ENCODE measurements around the gene AKR1C4.
"Not testable (repeated sequence)": the region's sequence is repeated elsewhere in the genome, so short reads cannot be mapped to it uniquely, and the experiment has no call there.

Gene AKR1C4

GRCh38 chr10:5196702-5197113 is at the start of gene AKR1C4:
Gene AKR1C4 (plus strand): TSS chr10:5196837. CDS start chr10:5196868, 31 bp downstream.
- intact Hi-C loops (cut with DNase I): no loop called here
- DNase-seq: no peak

GRCh38 chr10:5146920-5147254 is 49.8 kb upstream of the AKR1C4 start:
- intact Hi-C loops (cut with DNase I): no loop called here
- no peak for DNase-seq

- DNase-seq: no peak
- intact Hi-C loops (cut with DNase I): no loop called here
Observed at GRCh38 chr10:5147255-5147980, 49.2 kb upstream of the AKR1C4 start.

- no peak for DNase-seq
- intact Hi-C loops (cut with DNase I): no loop called here
Observed at GRCh38 chr10:5147981-5148677, 48.5 kb upstream of the AKR1C4 start.

- intact Hi-C loops (cut with DNase I): no loop called here
- no peak for DNase-seq
Observed at GRCh38 chr10:5148678-5149032, 48.0 kb upstream of the AKR1C4 start.

- intact Hi-C loops (cut with DNase I): no loop called here
- DNase-seq: no peak
Observed at GRCh38 chr10:5151076-5151475, 45.6 kb upstream of the AKR1C4 start.

GRCh38 chr10:5155951-5156350 is 40.7 kb upstream of the AKR1C4 start:
- intact Hi-C loops (cut with DNase I): no loop called here
- DNase-seq: no peak

GRCh38 chr10:5157501-5157900 is 39.1 kb upstream of the AKR1C4 start:
- intact Hi-C loops (cut with DNase I): no loop called here
- DNase-seq: no peak

- intact Hi-C loops (cut with DNase I): no loop called here
- DNase-seq: no peak
Observed at GRCh38 chr10:5159126-5159525, 37.5 kb upstream of the AKR1C4 start.

- intact Hi-C loops (cut with DNase I): no loop called here
- no peak for DNase-seq
Observed at GRCh38 chr10:5163487-5163886, 33.1 kb upstream of the AKR1C4 start.

- intact Hi-C loops (cut with DNase I): no loop called here
- no peak for DNase-seq
Observed at GRCh38 chr10:5165738-5166137, 30.9 kb upstream of the AKR1C4 start.

- DNase-seq: no peak
- intact Hi-C loops (cut with DNase I): no loop called here
Observed at GRCh38 chr10:5168897-5169420, 27.7 kb upstream of the AKR1C4 start.

- intact Hi-C loops (cut with DNase I); DNase-seq: not testable (repeated sequence)
Observed at GRCh38 chr10:5175581-5175980, 21.1 kb upstream of the AKR1C4 start.

GRCh38 chr10:5180503-5180902 is 16.1 kb upstream of the AKR1C4 start:
- intact Hi-C loops (cut with DNase I); DNase-seq: not testable (repeated sequence)

GRCh38 chr10:5183923-5184322 is 12.7 kb upstream of the AKR1C4 start:
- DNase-seq: no peak
- intact Hi-C loops (cut with DNase I): no loop called here

GRCh38 chr10:5184987-5185775 is 11.5 kb upstream of the AKR1C4 start, which contains the start of gene AKR1C8:
Gene AKR1C8 (minus strand): TSS chr10:5185150. CDS start chr10:5185104, 46 bp downstream.
- intact Hi-C loops (cut with DNase I): no loop called here
- DNase-seq: no peak

GRCh38 chr10:5187867-5188266 is 8.8 kb upstream of the AKR1C4 start:
- intact Hi-C loops (cut with DNase I): no loop called here
- DNase-seq: no peak

GRCh38 chr10:5188358-5188757 is 8.3 kb upstream of the AKR1C4 start:
- DNase-seq: no peak
- intact Hi-C loops (cut with DNase I): no loop called here

GRCh38 chr10:5194431-5194830 is 2.2 kb upstream of the AKR1C4 start:
- no peak for DNase-seq
- intact Hi-C loops (cut with DNase I): no loop called here
